HG03558 (cell line): ENCODE measurements around the gene LYAR.
A peak's percentile ranks its signal among the peaks of the same experiment; 100 is the strongest.

Experiments used
- ATAC-seq: cut with Tn5 transposase; IDR thresholded peaks from one replicate; pipeline ENCODE4 v1.9.1; 2021; ENCODE audit warnings: moderate number of reproducible peaks; ENCODE audit not compliant: unreplicated experiment; ENCODE audit errors: extremely low read depth

The LYAR gene, protein sequence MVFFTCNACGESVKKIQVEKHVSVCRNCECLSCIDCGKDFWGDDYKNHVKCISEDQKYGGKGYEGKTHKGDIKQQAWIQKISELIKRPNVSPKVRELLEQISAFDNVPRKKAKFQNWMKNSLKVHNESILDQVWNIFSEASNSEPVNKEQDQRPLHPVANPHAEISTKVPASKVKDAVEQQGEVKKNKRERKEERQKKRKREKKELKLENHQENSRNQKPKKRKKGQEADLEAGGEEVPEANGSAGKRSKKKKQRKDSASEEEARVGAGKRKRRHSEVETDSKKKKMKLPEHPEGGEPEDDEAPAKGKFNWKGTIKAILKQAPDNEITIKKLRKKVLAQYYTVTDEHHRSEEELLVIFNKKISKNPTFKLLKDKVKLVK

DNA sequence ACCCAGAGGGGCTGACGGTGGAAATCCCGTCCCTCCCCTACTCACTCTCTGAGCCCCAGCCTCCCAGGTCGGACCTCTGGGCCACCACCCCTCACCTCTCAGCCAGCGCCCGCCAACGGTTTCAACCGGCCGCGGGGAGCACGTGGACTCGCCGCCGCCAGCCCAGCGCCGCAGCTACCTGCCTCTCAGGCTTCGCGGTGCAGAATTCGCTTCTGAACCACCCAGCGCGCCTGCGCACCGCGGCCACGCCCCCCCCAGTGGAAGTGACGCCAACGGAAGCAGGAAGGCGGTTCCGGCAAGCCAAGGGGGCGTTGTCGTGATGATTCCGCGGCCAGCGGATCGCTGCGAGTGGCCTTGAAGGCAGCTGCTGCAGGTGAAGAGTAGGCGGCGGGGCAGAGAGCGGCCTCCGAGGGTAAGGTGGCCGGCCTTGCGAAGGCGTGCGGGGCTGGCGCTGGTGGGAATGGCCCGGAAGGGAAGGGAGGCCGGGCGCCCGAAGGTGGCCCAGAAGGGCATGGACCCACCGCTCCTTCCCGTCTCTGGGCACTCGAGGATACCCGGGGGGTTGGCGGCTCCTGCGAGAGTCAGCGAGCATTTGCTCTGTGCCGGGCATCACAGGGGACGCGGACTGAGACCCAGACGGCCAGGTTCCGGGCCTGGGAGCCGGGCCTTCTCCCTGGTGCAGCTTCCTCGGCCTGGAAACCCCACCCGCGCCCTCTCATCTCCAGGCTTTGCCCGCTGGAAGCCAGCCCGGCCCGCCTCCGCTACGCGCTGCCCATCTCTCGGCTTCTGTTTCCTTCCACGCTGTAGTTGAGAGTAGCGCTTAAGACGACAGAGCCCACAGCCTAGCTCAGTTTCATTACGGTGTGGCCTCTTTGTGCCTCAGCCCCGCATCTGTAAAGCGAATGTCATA, at the start of gene LYAR, which contains the start of gene ZBTB49:
Gene LYAR (minus strand): TSS at position 214 of the 910 bp plus-strand sequence. CDS start 6,412 bp downstream, outside the sequence.
Gene ZBTB49 (plus strand): TSS at position 311 of the 910 bp plus-strand sequence. CDS start 9,695 bp downstream, outside the sequence.
- ATAC-seq = peak; percentile 76

DNA sequence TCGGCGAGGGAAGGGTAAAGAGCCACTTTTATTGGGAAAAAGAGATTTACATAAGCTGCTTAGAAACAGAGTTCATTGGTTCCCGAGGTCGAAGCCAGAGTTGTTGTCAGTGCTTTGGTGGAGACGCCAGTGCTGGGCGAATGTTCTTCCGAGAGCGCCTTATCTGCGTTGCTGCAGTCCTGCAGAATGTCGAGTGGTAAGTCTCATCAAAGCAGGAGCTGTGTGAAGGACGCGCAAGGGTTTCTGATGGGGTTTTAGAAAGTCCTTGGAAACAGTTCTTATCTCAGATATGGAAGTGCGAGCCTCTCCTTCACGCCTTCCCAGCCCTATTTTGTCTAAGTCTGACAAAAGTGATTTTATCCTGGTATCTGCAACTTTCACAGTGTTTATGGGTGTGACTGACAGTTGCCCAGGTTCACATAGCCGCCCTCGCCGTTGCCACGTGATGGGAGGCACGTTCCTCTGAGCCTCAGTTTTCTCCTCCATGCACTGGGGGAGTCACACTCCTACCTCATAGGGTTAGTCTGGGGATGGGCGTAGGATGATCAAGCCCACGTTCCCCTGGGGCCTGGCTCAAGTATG, 49.6 kb upstream of the LYAR start:
- no peak for ATAC-seq

DNA sequence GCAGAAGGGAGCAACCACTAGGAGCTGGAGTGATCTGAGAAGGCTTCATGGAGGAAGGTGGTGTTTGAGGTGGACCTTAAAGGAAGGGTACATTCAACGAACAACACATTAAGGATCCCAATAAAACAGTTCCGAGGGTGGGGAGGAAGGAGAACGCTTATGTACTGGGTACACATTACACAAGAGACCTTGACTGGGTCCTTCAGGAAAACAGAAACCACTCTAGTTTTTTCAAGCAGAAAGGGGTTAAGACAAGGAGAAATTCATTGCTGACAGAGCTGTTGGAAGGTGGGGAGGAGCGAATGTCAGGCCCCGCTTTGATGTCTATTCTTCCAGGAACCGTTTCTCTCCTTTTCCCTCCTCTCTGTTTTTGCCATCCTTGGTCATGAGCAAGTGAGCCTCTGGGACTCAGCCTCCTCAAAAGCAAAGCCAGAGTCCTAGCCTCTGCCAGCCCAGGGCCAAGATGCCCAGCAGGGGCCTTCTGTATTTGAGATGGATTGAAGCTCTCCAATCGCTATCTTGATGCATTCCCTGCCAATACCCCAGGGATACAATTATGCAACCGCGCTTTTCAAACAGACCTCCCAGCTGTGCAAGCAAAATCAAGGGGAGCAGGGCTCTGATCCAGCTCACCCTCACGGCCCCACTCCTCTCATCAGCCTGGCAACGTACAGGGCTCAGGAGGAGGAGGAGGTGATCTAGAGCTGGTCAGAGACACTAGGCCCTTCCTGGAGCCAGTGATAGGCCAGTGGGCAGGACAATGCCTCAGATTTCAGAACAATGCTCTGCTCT, 48.5 kb upstream of the LYAR start:
- no peak for ATAC-seq

DNA sequence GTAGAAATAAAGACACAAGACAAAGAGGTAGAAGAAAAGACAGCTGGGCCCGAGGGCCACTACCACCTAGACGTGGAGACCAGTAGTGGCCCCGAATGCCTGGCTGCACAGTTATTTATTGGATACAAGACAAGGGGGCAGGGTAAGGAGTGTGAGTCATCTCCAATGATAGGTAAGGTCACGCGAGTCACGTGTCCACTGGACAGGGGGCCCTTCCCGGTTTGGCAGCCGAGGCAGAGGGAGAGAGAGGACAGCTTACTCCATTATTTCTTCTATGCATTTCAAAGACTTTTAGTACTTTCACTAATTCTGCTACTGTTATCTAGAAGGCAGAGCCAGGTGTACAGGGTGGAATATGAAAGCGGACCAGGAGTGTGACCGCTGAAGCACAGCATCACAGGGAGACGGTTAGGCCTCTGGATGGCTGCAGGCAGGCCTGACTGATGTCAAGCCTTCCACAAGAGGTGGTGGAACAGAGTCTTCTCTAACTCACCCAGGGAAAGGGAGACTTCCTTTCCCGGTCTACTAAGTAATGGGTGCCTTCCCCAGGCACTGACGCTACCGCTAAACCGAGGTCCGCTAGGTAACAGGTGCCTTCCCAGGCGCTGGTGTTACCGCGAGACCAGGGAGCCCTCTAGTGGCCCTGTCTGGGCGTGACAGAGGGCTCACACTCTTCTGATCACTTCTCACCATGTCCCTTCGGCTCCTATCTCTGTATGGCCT, 45.0 kb upstream of the LYAR start:
- ATAC-seq = no peak

DNA sequence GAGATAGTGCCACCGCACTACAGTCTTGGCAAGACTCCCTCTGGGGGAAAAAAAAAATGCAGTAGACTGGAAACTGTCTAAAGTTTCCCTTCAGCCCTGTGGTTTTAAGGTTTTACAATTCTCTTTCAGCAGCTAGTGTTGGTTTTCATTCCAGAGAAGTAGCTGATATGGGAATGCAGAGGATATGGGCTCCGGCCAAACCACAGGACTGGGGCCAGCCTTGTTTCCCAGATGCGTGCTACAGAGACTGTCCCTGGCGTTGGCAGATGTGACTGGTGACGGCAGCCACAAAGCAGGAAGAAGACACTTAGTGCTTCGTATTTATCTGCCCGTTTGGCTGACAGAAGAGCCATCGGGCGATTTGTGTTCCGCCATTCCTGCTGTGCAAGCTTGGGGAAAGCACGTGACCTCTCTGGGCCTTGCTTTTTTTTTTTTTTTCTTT, 43.3 kb upstream of the LYAR start:
- ATAC-seq = no peak

DNA sequence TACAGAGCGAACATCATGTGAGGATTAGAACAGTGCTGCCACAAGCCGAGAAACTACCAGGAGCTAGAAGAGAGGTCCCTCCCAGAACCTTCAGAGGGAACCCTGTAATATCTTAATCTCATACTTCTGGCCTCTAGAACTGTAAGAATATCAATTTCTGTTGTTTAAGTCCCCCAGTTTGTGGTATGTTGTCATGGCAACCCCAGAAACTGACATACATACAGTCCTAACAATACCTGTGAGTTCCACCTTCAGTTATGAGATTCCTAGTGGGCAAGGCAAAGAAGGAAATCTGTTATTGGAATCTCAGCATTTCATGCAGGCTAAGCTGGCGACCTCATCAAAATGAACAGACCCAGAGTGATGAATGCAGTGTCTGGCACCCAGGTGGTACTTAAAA, 42.6 kb upstream of the LYAR start:
- no peak for ATAC-seq

DNA sequence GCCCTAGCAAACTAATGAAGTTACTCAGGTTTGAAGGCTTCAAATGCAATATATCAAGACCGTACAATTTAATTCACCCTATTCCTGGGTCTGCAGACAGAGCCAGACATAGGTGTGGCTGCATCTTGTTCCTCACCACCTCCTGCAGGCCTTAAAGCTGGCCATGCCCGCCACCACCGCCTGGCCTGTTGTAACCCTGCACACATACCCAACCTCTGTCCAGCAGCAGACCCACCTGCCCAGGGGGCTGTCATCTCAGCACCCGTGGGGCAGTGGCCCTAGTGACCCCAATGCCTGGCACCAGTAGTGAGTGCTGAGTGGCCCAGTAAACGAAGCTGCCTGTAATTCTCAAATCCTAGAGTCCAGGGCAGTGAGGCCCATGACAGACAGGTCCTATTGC, 40.8 kb upstream of the LYAR start:
- ATAC-seq = no peak

DNA sequence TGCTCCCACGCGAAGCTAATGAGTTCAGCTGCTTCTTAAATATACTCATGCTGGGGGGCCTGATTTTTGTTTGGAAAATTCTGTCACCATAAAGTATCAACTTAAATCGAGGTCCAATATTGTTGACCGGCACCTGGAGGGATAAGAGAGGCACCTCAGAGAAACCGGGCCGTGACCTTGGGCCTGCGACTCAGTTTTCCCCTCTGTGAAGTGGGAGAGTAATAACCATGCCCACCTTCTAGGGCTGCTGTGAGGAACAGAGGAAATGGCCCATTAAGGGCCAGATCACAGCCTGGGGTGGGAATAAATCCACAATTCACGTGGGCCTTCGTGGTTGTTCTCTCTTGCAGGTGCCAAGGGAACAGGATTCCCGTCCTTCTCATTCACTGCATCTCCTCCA, 39.5 kb upstream of the LYAR start:
- no peak for ATAC-seq

DNA sequence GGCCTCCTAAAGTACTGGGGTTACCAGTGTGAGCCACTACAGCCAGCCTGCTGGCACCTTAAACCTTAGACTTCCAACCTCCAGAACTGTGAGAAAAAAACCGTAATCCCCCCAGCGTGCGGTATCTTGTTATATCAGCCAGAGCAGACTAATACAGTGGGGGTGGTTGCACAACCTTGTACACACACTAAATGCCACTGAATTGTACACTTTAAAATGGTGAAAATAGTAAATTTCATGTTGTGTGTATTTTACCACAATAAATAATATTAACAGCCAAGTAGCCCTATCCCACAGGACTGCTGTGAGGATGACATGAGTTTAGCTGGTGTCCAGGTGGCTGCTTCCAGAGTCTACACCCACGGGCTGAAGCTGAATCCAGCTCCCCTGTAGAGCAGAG, 38.9 kb upstream of the LYAR start:
- no peak for ATAC-seq

DNA sequence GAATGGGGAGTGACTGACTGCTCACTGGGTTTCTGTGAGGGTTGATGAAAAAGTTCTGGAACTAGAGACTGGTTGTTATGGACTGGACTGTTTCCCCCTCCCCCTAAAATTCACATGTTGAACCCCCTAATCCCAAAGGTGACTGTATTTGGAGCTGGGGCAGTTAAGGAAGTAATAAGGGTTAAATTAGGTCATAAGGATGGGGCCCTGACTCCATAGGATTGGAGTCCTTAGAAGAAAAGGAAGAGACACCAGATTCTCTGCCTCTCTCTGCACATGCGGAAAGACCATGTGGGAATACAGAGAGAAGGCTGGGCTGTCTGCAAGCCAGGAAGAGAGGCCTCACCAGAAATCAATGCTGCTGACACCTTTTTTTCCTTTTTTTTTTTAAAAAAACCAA, 38.3 kb upstream of the LYAR start:
- no peak for ATAC-seq

DNA sequence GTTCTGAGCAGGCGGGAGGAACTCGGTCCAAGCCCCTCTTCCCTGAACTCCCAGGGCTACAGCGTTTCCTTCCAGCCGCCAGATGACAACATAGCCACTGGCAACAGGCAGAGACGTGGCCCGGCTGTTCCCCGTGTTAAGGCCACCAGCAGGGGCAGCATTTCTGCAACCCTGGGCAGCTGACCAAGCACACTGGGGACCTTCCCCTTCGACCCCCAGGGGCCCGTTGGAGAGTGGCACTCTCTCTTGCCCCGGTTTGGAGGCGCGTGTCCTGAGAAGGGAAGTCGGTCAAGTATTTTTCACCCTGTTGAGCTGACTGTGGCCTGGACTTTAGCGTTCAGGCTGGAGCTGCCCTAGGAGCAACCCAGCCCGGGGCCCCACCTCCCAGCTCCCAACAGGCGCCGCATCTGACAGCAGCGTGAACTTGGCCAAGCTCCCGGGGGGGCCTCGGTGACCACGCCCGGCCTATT, 37.7 kb upstream of the LYAR start:
- no peak for ATAC-seq

DNA sequence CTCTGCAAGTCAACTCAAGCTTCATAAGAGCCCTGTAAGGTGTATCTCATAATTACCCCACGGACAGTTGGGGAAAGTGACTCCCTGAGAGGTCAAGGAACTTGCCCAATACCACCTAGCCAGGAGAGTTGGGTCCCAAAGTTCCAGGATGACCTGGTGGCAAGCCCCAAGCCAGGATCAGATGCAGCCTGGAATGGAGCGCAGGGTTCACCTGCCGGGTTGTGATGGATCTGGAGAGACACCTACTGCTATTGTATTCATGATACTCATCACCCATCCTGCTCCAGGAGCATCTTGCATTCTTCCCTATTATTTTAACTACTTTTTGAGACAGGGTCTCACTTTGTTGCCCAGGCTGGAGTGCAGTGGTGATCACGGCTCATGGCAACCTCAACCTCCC, 36.2 kb upstream of the LYAR start:
- ATAC-seq = no peak

DNA sequence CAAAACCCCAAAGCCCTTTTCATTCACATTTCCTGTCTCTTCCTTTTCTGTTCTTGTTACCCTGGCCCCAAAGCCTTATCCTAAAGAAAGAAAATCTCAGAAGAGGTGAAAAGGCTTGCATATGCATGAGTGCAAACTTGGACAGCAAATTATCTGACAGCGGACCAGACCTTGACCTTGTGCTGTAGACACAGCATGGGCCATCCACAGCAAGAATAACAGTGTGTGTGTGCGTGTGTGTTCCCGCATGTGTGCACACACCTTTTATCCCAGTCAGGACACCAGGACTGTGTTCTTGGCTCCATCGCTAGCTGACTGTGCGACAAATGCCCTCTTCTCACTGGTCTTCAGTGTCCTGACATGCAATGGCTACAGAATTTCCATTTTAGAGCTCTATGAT, 35.4 kb upstream of the LYAR start:
- no peak for ATAC-seq

DNA sequence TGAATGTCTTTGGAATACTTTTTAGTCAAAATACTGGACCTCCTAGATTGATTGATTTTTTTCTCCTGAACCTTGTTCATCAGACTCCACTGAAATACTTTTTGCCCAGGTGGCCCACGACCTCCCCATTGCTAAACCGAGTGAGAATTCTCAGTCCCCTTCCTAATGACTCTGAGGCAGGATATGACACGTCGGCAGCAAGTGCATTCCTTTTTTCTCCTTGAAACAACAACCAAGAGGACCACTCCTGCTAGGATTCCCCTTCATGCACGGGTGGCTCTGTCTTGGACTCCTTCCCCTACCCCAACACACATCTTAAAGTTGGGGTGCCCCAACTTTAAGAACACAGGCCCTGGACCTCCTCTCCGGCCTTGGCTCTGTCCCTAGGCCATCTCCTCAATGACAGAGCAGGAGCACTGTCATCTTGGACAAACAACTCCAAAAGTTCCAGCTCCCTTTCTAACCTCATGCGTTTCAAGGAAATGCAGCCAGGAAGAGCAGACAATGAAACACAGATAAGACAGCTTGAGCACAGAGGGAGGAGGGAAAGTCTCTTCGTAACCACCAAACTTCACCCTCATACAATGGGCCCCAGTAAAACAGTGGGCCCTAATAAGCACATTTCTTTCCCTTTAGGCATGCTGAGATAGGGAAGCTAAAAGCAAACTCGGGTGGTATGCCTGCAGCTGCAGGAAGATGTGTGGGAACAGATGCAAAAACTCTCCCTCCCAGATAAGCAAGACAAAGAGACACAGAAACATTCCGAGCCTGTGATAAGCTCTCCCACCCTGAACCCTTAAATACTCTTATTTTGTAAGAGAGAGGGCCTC, 34.0 kb upstream of the LYAR start:
- no peak for ATAC-seq

DNA sequence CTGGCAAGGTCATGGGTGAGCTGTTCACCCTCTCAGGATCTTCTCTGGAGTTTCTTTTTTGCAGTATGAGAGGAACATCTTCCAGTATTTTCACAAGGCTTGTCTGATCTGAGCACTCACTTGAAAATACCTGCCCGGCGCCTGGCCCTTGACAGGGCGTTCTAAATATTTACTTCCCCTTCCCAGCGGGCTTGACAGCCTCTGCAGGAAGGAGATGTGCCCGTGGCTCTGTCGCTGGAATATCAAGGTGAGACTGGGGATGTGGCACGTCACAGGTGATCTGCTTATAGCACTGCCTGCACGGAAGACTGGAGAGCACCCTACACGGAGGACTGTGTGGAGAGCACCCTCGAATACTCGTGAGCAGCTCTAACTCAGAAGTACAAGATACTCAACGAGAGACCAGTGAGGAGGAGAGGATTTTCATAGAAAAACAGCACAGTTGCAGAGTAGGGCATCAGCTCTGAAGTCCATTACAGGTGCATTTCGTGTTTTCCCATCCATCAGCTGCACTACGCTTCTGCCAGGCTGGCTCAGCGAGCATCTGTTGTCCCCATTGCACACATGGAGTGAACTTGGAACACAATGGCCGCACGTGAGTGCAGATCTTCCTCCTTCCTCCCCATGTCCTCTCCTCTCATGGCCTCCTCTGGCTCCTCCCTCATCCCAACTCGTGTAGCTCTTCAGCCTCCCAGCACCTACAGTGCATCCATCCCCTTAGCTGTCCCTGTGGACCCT, 32.2 kb upstream of the LYAR start:
- no peak for ATAC-seq

DNA sequence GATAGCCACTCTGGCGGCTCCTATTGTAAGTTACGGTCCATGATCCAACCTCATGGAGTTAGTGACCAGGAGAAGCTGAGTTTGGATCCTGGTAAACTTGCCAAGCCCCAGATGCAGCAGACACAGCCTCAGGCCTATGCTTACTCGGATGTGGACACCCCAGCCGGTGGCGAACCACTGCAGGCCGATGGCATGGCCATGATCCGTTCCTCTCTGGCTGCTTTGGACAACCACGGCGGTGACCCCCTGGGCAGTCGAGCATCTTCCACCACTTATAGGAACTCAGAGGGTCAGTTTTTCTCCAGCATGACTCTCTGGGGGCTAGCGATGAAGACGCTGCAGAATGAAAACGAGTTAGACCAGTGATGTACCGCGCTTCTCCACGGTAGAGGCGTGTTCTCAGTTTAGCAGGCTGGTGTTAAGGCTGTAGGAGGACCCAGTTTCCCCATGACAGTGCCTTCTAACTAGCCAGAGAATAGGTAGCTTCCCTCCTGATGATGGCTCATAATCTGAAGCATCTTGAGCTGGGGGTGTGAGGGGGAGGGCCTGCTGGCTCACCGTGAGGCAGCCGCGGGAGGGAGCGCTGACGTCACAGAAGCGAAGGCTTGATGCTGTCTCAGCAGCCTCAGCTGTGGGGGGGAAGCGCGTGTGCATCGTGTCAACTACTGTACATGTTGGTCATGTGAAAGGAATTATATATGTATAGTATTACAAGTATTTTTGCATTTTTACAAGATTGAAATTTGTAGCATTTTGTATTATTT, 31.2 kb upstream of the LYAR start:
- no peak for ATAC-seq

DNA sequence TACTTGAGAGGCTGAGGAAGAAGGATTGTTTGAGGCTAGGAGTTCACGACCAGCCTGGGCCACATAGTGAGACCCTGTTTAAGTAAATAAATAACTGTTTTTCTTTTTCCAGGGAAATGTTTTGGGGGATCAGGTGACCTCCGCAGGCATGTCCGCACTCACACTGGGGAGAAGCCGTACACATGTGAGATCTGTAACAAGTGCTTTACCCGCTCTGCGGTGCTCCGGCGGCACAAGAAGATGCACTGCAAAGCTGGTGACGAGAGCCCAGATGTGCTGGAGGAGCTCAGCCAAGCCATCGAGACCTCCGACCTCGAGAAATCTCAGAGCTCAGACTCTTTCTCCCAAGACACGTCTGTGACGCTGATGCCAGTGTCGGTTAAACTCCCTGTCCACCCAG, 30.6 kb upstream of the LYAR start:
- no peak for ATAC-seq
